ENCODE data around the gene DEFB128.
"Not testable (repeated sequence)": the region's sequence is repeated elsewhere in the genome, so short reads cannot be mapped to it uniquely, and the experiment has no call there.

Gene DEFB128

DNA sequence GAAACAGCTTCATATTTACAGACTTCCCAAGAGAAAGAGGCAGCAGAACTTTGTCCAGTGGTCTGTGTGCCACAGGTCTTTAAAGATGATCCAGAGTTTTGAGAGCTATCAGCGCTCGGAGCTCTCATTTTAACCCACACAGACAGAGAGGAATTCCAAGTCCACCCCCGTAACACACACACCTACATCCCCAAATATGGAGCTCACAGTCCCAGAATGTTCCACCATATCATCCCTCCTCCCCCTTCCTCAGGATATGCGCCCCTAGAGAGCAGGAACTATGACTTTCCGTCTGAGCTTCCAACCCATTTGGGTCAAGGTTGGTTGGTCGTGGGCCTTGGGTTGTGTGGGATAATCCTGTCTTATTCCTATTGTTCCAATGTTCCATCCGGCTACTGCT lies at the start of gene DEFB128:
DEFB128 (minus strand) TSS at position 101 of the 400 bp plus-strand sequence; CDS start at position 13, 88 bp downstream.
- no peak for DNase-seq

DNA sequence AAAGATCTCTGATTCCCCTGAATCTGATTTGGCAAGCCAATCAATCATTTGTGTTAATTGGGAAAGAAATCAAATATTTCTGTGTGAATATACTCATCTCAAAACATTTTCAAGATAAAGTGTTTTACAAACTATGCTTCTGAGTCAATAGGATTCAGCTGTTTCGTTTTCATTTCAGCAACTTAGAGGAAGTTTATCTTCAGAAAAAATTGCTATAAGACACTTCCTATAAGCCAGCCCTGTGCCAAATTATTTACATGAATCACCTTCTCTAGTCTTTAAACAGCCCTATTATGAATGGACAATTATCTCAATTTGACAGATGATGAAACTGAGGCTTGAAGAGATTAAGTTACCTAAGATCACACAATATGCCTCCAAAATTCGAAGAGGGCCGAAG lies 48.4 kb upstream of the DEFB128 start:
- DNase-seq = no peak

DNA sequence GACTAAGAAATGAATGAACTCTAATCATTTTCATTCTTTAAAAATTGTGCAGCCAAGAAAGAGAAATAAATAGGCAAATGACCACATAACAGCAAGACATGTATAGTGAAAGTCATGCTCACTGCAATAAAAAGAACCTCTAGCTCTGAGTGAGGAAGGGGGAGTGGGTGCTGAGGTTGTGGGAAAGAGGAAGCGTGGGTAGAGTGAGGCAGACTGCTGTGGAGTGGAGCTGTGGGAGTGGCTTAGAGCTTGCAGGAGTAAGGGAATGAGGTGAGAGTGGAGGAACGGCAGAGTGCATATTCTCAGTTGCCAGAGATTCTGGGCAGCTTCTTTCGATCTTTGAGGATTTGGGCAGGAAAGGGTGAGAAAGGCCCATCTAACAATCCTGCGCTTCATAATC lies 48.0 kb upstream of the DEFB128 start:
- DNase-seq = no peak

DNA sequence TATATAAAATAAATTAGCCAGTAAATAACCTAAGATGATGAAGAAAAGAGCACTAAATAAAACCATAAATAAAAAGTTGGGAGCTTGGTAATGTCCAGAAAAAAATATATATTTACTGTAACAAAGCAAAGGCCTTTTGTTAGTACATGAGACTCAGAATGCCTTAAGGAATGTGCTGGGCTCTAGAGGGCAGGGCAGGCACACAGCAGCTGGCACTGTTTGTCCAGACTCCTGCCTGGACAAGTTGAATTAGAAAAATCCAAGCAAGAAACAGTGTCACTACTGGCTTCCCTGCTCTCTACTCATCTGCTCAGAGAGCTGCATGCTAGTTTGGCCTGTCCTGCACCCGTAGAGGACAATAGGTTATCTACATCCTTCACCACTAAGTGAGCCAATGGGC lies 46.4 kb upstream of the DEFB128 start:
- DNase-seq = peak in 1 of 3 experiments; percentile 16

DNA sequence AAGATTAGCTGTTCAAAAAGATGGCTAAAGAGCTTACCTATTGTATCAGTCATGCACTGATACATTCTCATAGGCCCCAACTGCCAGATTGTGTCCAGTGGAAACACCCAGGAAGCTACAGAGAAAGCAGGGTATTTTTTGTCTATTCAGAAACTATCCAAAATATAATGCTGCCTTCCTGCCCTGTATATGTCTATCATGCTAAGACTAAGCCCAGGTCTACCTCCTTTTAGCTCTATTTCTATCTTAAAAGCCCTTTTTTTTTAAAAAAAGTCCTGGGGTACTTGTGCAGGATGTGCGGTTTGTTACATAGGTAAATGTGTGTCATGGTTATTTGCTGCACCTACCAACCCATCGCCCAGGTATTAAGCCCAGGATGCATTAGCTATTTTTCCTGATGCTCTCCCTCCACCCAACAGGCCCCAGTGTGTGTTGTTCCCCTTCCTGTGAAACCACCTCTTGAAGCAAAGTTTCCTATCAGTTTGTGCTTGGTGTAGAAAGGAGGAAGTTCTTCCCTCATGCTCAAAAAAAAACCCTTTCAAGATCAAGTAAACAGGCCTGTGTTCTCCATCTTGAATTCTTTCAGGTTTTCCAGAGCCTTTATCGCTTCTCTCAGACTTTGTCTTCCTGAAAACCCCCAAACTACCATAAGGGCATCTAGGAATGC lies 38.1 kb upstream of the DEFB128 start:
- DNase-seq = no peak

DNA sequence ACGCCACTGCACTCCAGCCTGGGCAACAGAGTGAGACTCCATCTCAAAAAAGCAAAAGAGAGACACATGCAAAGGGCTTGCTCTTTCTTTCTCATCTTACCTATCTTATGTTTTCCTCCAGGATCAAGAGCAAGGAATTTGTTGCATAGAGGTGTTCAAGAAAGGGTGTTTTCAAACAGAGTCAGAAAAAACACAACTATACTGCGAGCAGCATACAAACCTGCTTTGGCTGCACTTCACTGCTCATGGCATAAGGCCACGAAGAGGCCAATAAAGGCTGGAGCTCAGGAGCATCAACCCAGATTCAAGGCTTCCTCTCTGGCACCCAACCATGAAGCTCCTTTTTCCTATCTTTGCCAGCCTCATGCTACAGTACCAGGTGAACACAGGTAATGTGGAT lies 37.4 kb upstream of the DEFB128 start, which contains the start of gene DEFB129:
DEFB129 (plus strand) TSS at position 301 of the 400 bp plus-strand sequence; CDS start at position 332, 31 bp downstream.
- no peak for DNase-seq

DNA sequence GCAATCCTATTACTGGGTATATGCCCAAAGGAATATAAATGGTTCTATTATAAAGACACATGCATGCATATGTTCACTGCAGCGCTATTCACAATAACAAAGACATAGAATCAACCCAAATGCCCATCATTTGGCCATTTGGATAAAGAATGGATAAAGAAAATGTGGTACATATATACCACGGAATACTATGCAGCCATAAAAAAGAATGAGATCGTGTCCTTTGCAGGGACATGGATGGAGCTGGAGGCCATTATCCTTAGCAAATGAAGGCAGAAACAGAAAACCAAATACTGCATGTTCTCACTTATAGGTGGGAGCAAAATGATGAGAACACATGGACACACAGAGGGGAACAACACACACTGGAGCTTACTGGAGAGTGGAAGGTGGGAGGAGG lies 36.4 kb upstream of the DEFB128 start:
- DNase-seq = not testable (repeated sequence)

DNA sequence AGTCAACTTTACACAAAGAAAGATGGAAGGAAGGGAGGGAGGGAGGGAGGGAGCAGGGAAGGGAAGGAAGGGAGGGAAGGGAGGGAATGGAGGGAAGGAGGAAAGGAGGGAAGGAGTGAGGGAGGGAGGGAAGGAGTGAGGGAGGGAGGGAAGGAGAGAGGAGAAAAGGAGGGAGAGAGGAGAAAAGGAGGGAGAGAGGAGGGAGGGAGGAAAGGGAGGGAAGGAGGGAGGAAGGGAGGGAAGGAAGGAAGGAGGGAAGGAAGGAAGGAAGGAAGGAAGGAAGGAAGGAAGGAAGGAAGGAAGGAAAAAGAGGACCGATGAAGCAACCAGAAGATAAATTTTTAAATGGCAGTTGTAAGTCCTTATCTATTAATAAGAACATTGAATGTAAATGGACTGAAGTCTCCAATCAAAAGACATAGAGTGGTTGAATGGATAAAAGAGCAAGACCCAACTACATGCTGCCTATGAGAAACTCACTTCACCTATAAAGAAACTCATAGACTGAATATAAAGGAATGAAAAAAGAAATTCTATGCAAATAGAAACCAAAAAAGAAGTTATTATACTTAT lies 31.8 kb upstream of the DEFB128 start:
- DNase-seq = no peak

DNA sequence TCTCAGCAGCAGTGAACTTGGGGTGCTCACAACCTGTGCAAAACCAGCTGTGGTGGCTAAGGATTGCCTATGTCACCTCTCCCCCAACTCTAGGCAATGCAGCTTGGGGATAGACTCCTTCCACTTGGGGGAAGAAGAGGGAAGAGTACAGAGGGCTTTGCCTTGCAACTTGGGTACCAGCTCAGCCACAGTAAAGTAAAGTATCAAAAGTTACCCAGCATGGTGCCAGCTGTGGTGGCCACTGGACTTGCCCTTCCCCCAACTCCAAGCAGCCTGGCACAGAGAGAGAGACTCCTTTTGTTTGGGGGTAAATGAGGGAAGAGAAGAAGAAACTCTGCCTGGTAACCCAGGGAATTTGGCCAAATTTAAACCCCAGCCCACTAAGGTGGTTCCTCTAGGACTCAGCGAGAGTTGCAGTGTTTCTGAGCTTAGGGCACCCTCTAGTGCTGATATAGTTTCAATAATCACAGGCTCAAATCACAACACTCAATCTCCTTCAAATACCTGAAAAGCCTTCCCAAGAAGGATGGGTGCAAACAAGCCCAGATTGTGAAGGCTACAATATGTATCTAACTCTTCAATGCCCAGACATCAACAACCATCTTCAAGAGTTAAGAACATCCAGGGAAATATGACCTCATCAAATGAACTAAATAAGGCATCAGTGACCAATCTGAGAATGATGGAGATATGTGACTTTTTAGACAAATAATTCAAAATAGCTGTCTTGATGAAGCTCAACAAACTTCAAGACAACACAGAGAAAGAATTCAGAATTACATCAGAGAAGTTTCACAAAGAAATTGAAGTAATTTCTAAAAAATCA lies 30.0 kb upstream of the DEFB128 start:
- DNase-seq = peak; percentile 11 to 63 (median 45)

DNA sequence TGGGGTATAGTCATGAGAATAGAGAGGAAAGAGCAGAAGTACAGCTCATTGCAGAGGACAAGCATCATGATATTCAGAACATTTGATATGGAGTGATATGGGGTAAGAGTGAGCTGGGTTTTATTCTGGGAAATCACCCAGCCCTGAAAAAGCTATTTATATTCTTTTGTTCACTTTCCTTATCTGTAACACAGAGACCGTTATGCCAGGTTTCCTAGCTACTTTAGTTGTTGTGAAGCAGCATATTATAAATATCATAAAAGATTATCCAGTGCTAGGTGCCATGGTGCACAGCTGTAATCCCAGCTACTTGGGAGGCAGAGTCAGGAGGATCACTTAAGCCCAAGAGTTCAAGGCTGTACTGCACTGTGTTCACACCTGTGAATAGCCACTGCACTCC lies 27.8 kb upstream of the DEFB128 start:
- no peak for DNase-seq

DNA sequence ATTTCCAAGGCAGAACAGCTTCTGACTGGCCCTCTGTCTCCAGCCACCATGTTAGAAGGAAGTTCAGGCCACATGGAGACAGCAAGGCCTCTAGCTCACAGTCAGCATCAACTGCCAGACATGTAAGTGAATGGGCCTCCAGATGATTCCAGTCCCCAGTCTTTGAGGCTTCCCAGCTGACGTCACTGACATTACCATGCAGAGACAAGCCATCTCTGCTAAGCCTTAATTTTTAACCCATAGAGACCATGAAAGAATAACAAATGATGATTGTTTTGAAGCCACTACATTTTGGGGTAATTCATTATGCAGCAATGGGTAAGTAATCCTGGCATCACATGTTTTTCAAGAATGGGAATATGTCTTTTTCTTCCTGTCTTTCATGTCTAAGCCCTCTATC lies 26.3 kb upstream of the DEFB128 start:
- DNase-seq = no peak

DNA sequence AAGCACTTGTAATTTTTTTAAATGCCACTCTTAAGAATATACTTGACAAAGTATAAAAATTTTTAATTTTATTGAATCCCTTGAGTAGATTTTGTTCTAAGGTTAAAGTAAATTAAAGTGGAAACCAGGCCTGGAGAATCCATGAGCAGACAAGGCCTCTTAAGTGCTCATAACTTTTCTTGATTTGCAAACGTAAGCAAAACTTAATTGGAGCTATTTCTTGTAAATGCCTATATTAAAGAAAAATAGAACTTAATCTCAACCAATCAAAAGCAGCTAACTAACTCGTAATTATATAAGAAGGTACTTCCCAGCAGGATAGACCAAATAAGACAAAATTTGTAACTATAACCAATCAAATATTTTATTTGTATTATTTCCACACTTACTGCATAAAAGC lies 24.9 kb upstream of the DEFB128 start:
- no peak for DNase-seq

DNA sequence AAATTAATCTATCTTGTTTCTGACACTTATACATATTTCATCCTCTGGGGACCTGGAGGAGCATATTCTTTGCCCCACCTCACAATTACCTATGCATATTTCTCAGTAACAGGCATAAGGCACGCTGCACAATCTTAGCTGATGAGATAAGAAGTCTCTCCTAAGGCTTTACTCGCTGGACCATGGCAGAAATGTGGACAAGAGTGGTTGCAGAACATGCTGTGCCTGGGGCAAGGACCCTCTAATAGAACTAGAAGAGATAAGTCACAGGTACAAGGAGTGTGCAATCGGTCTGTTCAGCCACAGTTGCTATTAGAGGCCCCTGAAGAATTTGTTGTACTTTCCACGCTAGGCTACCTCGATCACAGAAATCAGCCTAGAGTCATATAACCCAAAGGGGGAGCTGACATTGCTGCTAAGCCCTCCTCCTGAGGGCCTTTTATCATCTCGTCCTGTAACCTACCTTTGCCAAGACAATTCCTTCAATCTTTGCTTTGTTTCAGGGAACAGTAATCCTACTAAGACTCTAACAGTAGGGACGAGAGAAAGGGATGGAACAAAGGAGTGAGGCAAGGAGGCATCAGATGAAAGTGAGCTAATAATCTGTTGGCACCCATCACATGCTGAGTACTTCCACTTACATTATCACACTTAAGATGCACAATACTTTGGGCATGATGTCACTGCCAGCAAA lies 21.4 kb upstream of the DEFB128 start:
- no peak for DNase-seq

DNA sequence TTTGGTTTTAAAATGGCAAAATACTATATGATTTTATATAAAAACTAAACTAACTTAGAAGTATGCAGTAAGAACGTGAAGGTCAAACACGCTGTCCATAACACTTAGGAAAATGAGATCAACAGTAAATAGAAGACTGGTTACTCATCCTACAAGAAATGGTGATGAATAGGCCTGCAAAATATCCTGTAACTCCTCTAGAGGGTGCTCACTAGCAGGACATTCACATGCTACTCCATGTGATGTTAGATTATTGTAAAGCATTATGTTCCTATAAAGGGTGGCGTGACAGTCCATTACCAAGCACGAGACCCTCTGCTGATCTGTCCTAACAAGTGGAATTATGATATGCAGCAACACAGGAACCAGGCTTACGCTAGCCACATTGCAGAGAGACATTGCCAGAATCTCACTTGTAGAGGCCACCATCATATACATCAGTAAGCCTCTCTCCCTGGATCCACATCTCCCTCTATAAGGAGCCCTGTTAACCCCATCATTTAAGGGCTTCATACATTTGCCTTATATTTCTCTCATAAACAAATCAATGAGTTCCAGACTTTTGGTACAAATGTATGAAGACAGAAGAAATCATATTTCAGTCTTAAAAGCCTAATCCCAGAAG lies 19.5 kb upstream of the DEFB128 start:
- peak; percentile 19 to 70 (median 53) for DNase-seq

DNA sequence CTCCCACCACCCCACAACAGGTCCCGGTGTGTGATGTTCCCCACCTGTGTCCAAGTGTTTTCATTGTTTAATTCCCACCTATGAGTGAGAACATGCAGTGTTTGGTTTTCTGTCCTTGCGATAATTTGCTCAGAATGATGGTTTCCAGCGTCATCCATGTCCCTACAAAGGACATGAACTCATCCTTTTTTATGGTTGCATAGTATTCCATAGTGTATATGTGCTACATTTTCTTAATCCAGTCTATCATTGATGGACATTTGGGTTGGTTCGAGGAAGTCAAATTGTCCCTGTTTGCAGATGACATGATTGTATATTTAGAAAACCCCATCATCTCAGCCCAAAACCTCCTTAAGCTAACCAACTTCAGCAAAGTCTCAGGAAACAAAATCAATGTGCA lies 14.1 kb upstream of the DEFB128 start:
- DNase-seq = not testable (repeated sequence)

DNA sequence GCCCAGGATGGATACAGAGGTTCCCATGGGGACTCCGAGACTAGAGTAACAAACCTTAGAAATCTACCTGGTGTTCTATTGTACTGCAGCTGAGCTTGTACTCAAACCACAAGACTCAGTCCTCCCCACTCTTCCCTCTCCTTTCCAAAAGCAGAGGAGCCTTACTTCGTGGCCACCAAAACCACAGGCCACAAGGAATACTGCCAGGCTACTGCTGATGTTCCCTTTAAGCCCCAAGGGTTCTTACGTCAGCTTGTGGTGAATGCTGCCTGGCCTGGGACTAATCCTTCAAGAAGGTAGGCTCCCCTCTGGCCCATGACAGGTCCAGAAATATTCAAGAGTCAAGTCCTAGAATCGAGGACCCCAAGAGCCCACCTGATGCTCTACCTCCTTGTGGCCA lies 10.5 kb upstream of the DEFB128 start:
- DNase-seq = no peak

DNA sequence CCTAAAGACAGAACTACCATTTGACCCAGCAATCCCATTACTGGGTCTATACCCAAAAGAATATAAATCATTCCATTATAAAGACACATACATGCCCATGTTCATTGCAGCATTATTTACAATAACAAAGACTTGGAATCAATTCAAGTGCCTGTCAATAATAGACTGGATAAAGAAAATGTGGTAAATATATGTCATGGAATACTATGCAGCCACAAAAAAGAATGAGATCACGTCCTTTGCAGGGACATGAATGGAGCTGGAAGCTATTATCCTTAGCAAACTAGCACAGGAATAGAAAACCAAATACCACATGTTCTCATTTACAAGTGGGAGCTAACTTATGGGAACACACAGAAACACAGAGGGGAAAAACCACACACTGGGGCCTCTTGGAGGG lies 8.7 kb upstream of the DEFB128 start:
- DNase-seq = no peak

DNA sequence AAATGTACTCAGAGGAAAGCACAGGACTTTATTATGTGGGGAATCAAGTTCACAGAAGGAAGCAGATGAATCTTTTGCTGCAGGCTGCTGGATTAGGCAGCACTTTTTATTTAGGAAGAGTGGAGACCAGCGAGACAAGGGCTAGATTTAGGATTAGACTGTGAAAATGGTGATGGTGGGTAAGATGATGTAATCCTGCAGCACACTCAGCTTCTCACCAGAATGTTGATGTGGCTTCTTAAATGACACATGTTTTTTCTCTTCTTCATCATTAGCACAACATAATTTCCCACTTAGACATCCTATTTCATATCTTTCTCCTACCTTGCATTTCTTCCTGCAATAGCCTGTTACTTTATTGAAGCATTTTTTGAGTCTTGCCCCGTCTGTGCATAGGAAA lies 1.8 kb downstream of the DEFB128 start:
- no peak for DNase-seq

DNA sequence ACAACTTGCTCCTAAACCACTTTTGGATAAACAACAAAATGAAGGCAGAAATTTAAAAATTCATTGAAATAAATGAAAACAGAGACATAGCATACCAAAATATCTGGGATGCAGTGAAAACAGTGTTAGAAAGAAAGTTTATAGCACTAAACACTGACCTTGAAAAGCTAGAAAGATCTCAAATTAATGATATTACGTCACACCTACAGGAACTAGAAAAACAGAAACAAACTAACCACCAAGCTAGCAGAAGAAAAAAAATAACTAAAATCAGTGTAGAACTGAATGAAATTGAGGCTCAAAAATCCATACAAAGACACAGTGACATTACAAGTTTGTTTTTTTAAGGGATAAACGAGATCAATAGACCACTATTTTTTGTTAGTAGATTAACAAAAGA lies 5.2 kb downstream of the DEFB128 start:
- DNase-seq = no peak

DNA sequence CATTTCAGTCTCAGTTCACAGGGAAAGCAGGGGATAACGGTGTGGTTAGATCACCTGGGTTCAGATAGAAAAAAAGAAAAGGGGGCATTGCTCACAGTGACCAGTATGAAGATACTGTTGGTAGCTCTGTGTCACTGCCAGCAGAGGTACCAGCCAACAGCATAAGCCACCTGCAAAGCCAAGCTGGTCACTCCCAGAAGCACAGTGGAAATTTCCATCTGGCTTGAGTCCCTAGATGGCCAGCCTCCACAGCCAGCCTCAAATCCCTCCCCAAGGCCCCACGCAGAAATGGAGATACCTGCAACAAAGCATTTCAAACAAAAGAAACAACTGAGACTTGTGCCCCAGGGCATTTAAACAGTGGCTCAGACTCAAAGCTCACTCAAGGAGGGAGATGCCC lies 20.6 kb downstream of the DEFB128 start:
- DNase-seq = no peak

DNA sequence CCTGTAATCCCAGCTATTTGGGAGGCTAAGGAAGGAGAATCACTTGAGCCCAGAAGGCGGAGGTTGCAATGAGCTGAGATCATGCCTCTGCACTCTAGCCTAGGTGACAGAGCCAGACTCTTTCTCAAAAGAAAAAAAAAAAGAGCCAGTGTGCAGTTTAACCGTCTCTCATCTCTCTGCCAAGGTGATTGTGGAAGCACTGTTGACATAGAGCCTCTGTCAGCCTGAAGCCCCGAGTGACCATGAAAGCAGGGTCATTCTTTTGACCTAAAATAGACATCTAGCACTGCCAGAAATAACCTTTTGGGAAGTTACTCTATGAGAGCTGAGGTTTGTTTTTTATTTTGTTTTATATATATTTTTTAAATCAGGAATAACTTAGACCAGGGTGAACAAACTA lies 24.9 kb downstream of the DEFB128 start:
- DNase-seq = no peak

DNA sequence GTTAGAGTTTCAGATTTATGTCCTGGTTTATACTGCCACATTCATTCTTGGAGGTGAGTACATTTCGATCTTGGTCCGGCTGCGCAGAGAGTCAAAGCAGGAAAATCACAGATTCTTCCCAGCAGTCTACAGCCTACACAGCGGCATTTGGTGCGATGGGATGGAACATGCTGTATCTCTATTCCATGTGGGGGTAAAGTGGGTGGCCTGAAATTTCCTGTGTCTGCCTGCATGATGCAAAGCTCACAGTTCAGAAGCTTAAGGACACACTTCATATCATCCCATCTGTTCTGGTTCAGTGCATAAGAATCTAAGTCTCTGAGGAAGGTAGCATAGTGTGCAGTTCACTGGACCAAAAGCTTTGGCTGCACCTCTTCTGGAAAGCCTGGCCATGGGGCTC lies 32.4 kb downstream of the DEFB128 start, which contains the start of gene DEFB127:
DEFB127 (plus strand) TSS at position 301 of the 400 bp plus-strand sequence; CDS start at position 392, 91 bp downstream.
- no peak for DNase-seq

DNA sequence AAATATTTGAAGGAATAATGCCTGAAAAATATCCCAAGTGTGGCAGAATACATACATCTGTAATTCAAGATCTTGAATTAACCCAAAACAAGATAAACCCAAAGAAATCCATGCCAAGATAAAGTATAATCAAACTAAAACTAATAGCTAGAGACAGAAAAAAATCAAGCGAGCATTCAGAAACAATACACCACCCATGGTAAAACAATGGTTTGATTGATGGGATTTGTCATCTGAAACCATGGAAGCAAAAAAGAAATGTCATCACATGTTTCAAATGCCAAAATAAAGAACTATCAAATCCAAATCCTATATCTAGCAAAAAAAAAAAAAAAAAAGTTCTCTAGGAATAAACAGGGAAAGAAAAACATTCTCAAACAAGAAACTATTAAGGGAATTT lies 37.4 kb downstream of the DEFB128 start:
- DNase-seq = no peak

Data from NCI-H1417 (cell line).